Panc1 (cell line): ENCODE data around the gene COL6A1.

ENCODE experiments used
- TF ChIP-seq, protein P1 (sequence below), 2 experiments: IDR thresholded peaks; 2 replicates each; pipeline ENCODE4 v1.6.1; 2011 to 2012; ENCODE audit warnings: low read depth in 2 of 2, control low read depth in 1 of 2, low read length in 1 of 2, mild to moderate bottlenecking in 1 of 2, moderate library complexity in 1 of 2; ENCODE audit not compliant: insufficient read depth in 1 of 2
- TF ChIP-seq, protein P2 (sequence below): fragments of 450-650 bp; IDR thresholded peaks from 2 replicates; pipeline ENCODE4 v1.5.1; 2017; ENCODE audit warnings: mild to moderate bottlenecking

DNA sequence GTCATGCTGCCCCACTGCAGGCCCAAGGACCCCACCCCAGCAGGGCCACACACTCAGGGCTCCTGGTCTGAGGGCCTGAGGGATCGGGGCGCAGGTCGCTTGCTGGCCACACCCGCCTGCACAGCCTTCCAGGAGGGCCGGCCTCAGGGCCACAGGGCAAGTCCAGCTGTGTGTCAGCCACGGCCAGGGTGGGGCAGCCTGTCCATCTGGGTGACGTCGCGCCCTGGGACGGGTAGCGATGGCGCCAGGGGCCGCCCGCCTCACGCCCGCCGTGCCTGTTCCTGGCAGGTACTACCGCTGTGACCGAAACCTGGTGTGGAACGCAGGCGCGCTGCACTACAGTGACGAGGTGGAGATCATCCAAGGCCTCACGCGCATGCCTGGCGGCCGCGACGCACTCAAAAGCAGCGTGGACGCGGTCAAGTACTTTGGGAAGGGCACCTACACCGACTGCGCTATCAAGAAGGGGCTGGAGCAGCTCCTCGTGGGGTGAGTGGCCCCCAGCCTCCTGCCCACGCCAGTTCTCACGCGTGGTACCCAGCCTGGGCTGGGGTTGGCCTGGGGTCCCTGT lies 2.5 kb downstream of the COL6A1 start:
- TF ChIP-seq, protein P1, sequence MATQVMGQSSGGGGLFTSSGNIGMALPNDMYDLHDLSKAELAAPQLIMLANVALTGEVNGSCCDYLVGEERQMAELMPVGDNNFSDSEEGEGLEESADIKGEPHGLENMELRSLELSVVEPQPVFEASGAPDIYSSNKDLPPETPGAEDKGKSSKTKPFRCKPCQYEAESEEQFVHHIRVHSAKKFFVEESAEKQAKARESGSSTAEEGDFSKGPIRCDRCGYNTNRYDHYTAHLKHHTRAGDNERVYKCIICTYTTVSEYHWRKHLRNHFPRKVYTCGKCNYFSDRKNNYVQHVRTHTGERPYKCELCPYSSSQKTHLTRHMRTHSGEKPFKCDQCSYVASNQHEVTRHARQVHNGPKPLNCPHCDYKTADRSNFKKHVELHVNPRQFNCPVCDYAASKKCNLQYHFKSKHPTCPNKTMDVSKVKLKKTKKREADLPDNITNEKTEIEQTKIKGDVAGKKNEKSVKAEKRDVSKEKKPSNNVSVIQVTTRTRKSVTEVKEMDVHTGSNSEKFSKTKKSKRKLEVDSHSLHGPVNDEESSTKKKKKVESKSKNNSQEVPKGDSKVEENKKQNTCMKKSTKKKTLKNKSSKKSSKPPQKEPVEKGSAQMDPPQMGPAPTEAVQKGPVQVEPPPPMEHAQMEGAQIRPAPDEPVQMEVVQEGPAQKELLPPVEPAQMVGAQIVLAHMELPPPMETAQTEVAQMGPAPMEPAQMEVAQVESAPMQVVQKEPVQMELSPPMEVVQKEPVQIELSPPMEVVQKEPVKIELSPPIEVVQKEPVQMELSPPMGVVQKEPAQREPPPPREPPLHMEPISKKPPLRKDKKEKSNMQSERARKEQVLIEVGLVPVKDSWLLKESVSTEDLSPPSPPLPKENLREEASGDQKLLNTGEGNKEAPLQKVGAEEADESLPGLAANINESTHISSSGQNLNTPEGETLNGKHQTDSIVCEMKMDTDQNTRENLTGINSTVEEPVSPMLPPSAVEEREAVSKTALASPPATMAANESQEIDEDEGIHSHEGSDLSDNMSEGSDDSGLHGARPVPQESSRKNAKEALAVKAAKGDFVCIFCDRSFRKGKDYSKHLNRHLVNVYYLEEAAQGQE (IDR thresholded peaks at IDR 0.05; ENCODE audit: insufficient read depth in 1 of 2, low read depth in 2 of 2, low read length in 1 of 2) = no peak
- TF ChIP-seq, protein P2, sequence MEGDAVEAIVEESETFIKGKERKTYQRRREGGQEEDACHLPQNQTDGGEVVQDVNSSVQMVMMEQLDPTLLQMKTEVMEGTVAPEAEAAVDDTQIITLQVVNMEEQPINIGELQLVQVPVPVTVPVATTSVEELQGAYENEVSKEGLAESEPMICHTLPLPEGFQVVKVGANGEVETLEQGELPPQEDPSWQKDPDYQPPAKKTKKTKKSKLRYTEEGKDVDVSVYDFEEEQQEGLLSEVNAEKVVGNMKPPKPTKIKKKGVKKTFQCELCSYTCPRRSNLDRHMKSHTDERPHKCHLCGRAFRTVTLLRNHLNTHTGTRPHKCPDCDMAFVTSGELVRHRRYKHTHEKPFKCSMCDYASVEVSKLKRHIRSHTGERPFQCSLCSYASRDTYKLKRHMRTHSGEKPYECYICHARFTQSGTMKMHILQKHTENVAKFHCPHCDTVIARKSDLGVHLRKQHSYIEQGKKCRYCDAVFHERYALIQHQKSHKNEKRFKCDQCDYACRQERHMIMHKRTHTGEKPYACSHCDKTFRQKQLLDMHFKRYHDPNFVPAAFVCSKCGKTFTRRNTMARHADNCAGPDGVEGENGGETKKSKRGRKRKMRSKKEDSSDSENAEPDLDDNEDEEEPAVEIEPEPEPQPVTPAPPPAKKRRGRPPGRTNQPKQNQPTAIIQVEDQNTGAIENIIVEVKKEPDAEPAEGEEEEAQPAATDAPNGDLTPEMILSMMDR = no peak
